Measurements from ENCODE around the gene TNIK.

- no peak for TF ChIP-seq POLR2AphosphoS5 (IDR thresholded peaks at IDR 0.05; ENCODE audit: low read depth)
- no peak for TF ChIP-seq CTCF (conservative IDR thresholded peaks at IDR 0.05; ENCODE audit: low read depth in 2 of 2)
- no peak for TF ChIP-seq EZH2 (IDR thresholded peaks at IDR 0.05; ENCODE audit: low read depth, unreplicated experiment)
- TF ChIP-seq EZH2phosphoT487 (IDR thresholded peaks at IDR 0.05; ENCODE audit: unreplicated experiment): no peak
- no peak for TF ChIP-seq REST (IDR thresholded peaks at IDR 0.05; ENCODE audit: unreplicated experiment)
- no peak for TF ChIP-seq ETS1 (IDR thresholded peaks at IDR 0.05)
- TF ChIP-seq ZNF331 (CRISPR knock-in tag; IDR thresholded peaks at IDR 0.05; ENCODE audit: low read depth): no peak
- TF ChIP-seq ZNF114 (CRISPR knock-in tag; IDR thresholded peaks at IDR 0.05): no peak
Measured at GRCh38 chr3:171297207-171297606, 163.0 kb downstream of the TNIK start.
